Panc1 (cell line): ENCODE measurements around the gene ZMAT3. TPM values are rescaled to one million over a fixed set of nuclear protein-coding genes. Genes with fewer than 3 reads are reported as not detected.

Experiments used
- ATAC-seq: fragments of 200-7000 bp; cut with Tn5 transposase; 2 replicates; pipeline ENCODE4 v1.9.1; 2020; ENCODE audit warnings: mild to moderate bottlenecking, moderate library complexity
- BruUV-seq: library from RNA; stranded (reverse); fragments of 400-500 nt; replicated peaks from 2 replicates; lab custom pipeline; 2021; lab: Mats Ljungman, UMichigan
- CTCF ChIA-PET: fragments of 300-600 bp; sonication (Branson Sonifier 250); formaldehyde crosslinking; loops from one replicate; lab custom pipeline; 2022; ENCODE audit warnings: antibody characterized with exemption; lab: Charles Lee
- POLR2A ChIA-PET: fragments of 300-600 bp; sonication (Branson Sonifier 250); formaldehyde crosslinking; loops from one replicate; lab custom pipeline; 2022; ENCODE audit warnings: antibody characterized with exemption; lab: Charles Lee
- DNase-seq: peaks from one replicate; pipeline ENCODE4 v3.0.0-alpha.2; 2010; ENCODE audit warnings: low read depth, low spot score
- H3K27ac ChIP-seq: 2 replicates; pipeline ENCODE4 v1.5.1; 2011; ENCODE audit warnings: mild to moderate bottlenecking, low read length, inconsistent platforms
- H3K27me3 ChIP-seq: fragments of 200-500 bp; sonication (Bioruptor generic); 2 replicates; pipeline ENCODE4 v1.6.0; 2014; ENCODE audit warnings: low read length, inconsistent platforms; ENCODE audit not compliant: control insufficient read depth, insufficient read depth
- H3K36me3 ChIP-seq: fragments of 200-500 bp; sonication (Bioruptor generic); 2 replicates; pipeline ENCODE4 v1.5.1; 2014; ENCODE audit warnings: inconsistent platforms, mild to moderate bottlenecking, low read length, moderate library complexity; ENCODE audit not compliant: control insufficient read depth, insufficient read depth
- H3K4me1 ChIP-seq: 2 replicates; pipeline ENCODE4 v1.5.1; 2011; ENCODE audit warnings: inconsistent platforms, mild to moderate bottlenecking, low read length, moderate library complexity; ENCODE audit not compliant: control insufficient read depth, insufficient read depth
- H3K4me3 ChIP-seq, 2 experiments: 2 replicates each; pipeline ENCODE4 v1.5.1; 2011 to 2012; ENCODE audit warnings: low read depth in 2 of 2, low read length in 2 of 2, mild to moderate bottlenecking in 2 of 2, inconsistent platforms in 1 of 2, moderate library complexity in 1 of 2
- H3K9me3 ChIP-seq: fragments of 200-500 bp; sonication (Bioruptor generic); 2 replicates; pipeline ENCODE4 v1.5.1; 2014; ENCODE audit warnings: low read depth, mild to moderate bottlenecking, inconsistent platforms, low read length, moderate library complexity; ENCODE audit not compliant: control insufficient read depth, insufficient read depth
- CTCF ChIP-seq: fragments of 450-650 bp; IDR thresholded peaks from 2 replicates; pipeline ENCODE4 v1.5.1; 2017; ENCODE audit warnings: mild to moderate bottlenecking
- POLR2AphosphoS5 ChIP-seq: IDR thresholded peaks from 2 replicates; pipeline ENCODE4 v1.6.1; 2012; ENCODE audit warnings: mild to moderate bottlenecking, low read depth, low read length, moderate library complexity
- REST ChIP-seq, 2 experiments: IDR thresholded peaks; 2 replicates each; pipeline ENCODE4 v1.6.1; 2011 to 2012; ENCODE audit warnings: low read depth in 2 of 2, control low read depth in 1 of 2, low read length in 1 of 2, mild to moderate bottlenecking in 1 of 2, moderate library complexity in 1 of 2; ENCODE audit not compliant: insufficient read depth in 1 of 2
- SIN3A ChIP-seq: IDR thresholded peaks from 2 replicates; pipeline ENCODE4 v1.6.1; 2012; ENCODE audit warnings: low read depth, mild to moderate bottlenecking, low read length, moderate library complexity, borderline replicate concordance; ENCODE audit not compliant: insufficient read depth
- TCF7L2 ChIP-seq: IDR thresholded peaks from 2 replicates; pipeline ENCODE4 v1.6.1; 2011; ENCODE audit warnings: mild to moderate bottlenecking, low read depth, low read length, inconsistent platforms
- in situ Hi-C: cut with HindIII; loops from 2 replicates; pipeline ENCODE4 v1.10.0; 2016; ENCODE audit warnings: low sequenced_read_pairs, low pct_unique_long_range_greater_than_20kb
- intact Hi-C: fragments of 100-400 bp; cut with micrococcal nuclease; formaldehyde crosslinking; loops from one replicate; pipeline ENCODE4 v1.10.0; 2022; ENCODE audit not compliant: unreplicated experiment
- total RNA-seq: library from RNA; stranded (reverse); gene quantifications from one replicate; pipeline ENCODE4 v1.2.1, GENCODE V29; 2021; ENCODE audit not compliant: unreplicated experiment

The ZMAT3 gene
- total RNA-seq, 1 experiment from 2014 or later, result 14.6 TPM

GRCh38 chr3:179067291-179067690, 4.3 kb downstream of the ZMAT3 start:
- H3K27ac ChIP-seq, result no peak overlapping the region
- POLR2A ChIA-PET, result interaction anchor here (0.6 kb wide), 1 partner anchor 1081 kb away, joined by 3 read pairs; no protein-coding TSS in a partner anchor
- intact Hi-C loops, result no loop called here

GRCh38 chr3:179063945-179064560, 7.6 kb downstream of the ZMAT3 start:
- H3K4me3 ChIP-seq, result peak overlapping the region in 1 of 2 experiments; percentile 10; a peak in 1 of 4 replicates
- ChIA-PET CTCF (interaction anchor here (1.4 kb wide), 1 partner anchor 256 kb away, joined by 4 read pairs; no protein-coding TSS in a partner anchor), POLR2A (no interaction called here)
- H3K36me3 ChIP-seq, result peaks cover 9% of the 10 kb centered on the region; the same call in 1 of the 2 replicates
- TF ChIP-seq POLR2AphosphoS5 (no peak), TCF7L2 (peak; percentile 35; the same call in 1 of the 2 replicates), CTCF (no peak), SIN3A (no peak)
- H3K4me1 ChIP-seq, result peaks cover 6% of the 10 kb centered on the region
- DNase-seq (no peak), ATAC-seq (peak; percentile 90)
- no peaks in the 10 kb centered on the region for H3K27me3 ChIP-seq
- intact Hi-C loops (no loop called here), in situ Hi-C loops (no loop called here)
- BruUV-seq, result no TSS peak
- H3K9me3 ChIP-seq, result no peaks in the 10 kb centered on the region
- H3K27ac ChIP-seq, result peak overlapping the region; percentile 63; the same call in 1 of the 2 replicates

More at GRCh38 chr3:179067291-179067690, 4.3 kb downstream of the ZMAT3 start:
- peaks cover 9% of the 10 kb centered on the region; the same call in 1 of the 2 replicates for H3K36me3 ChIP-seq
- no peak overlapping the region for H3K4me3 ChIP-seq
- in situ Hi-C loops, result no loop called here
- no TSS peak for BruUV-seq
- no peaks in the 10 kb centered on the region for H3K9me3 ChIP-seq
- no peak for ATAC-seq
- TF ChIP-seq TCF7L2 (no peak), SIN3A (no peak), POLR2AphosphoS5 (no peak), CTCF (no peak), REST (IDR thresholded peaks at IDR 0.05; ENCODE audit: insufficient read depth in 1 of 2, low read depth in 2 of 2, low read length in 1 of 2) (no peak)
- peaks cover 18% of the 10 kb centered on the region for H3K4me1 ChIP-seq
- CTCF ChIA-PET, result no interaction called here
- H3K27me3 ChIP-seq, result no peaks in the 10 kb centered on the region
- DNase-seq, result no peak
